ENCODE measurements around the gene CD70. TPM values are rescaled to one million over a fixed set of nuclear protein-coding genes. Genes with fewer than 3 reads are reported as not detected.

The CD70 gene
- total RNA-seq, 2 experiments from 2014 or later = 41.2 to 43.3 TPM

DNA sequence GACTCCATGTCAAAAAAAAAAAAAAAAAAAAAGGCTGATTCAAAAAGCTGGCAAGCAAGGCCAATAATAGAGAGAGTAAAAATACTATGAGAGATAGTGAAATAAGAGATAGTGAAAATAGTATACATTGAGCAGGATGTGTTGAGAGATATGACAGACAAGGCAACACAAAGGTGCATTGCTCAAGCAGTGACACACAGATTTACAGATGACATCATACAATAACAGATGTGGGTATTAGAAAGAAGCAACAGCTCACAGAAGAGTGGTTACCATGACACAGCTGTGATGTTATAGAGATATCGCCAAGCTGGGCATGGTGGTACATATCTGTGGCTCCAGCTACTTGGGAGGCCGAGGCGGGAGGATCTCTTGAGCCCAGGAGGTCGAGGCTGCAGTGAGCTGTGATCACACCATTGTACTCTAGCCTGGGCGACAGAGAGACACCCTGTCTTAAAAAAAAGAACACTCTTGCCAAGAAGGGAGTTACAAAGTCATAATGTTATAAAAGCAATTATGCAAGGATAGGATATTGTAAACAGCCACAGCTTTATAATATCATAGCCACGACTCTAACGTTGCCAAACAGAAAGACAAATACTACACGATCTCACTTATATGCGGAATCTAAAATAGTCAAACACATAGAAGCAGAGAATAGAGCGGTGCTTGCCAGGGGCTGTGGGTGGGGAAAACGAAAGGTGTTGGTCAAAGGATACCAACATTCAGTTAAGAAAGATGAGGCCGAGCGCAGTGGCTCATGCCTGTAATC, 49.8 kb downstream of the CD70 start:
- POLR2A ChIA-PET = interaction anchor here (0.6 kb wide), 1 partner anchor 62 kb away, joined by 6 read pairs; no protein-coding TSS in a partner anchor
- CTCF ChIA-PET = interaction anchor here (0.6 to 0.9 kb wide), 4 partner anchors 39 to 432 kb away, joined by 3 to 4 read pairs (median 4); no protein-coding TSS in a partner anchor

DNA sequence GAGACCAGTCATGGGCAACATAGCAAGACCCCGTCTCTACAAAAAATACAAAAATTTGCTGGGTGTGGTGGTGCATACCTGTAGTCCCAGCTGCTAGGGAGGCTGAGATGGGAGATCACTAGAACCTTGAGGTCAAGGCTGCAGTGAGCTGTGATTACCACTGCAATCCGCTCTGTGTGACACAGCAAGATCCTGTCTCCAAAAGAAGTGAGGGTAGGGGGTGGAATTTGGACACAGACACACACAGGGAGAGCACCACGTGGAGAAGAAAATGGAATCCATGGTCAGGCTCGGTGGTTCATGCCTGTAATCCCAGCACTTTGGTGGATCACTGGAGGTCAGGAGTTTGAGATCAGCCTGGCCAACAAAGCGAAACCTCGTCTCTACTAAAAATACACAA, 51.4 kb downstream of the CD70 start:
- CTCF ChIA-PET = interaction anchor here (1.1 kb wide), 1 partner anchor 11 kb away, joined by 3 read pairs; no protein-coding TSS in a partner anchor
- POLR2A ChIA-PET = interaction anchor here (0.6 kb wide), 1 partner anchor 17 kb away, joined by 3 read pairs; no protein-coding TSS in a partner anchor

Other genes starting within 250 kb of the CD70 start
- gene CLPP, start 229.6 kb downstream of the CD70 start, total RNA-seq = 100 to 1,000 TPM; 209 to 212 TPM
- gene ALKBH7, start 218.4 kb downstream of the CD70 start, total RNA-seq = 10 to 100 TPM; 28.3 to 33.8 TPM
- 1 to 10 TPM in 1 of 2 experiments, under 1 TPM in 1; 0.99 to 1.2 TPM for gene PSPN, start 215.2 kb downstream of the CD70 start, total RNA-seq
- 10 to 100 TPM; 61.5 to 66.6 TPM for gene GTF2F1, start 198.0 kb downstream of the CD70 start, total RNA-seq
- gene KHSRP, start 166.3 kb downstream of the CD70 start, total RNA-seq = 100 to 1,000 TPM; 453 to 471 TPM
- under 1 TPM; 0.38 to 0.48 TPM for gene SLC25A41, start 157.4 kb downstream of the CD70 start, total RNA-seq
- 10 to 100 TPM; 14.2 to 15.3 TPM for gene SLC25A23, start 131.4 kb downstream of the CD70 start, total RNA-seq
- gene CRB3, start 126.9 kb downstream of the CD70 start, total RNA-seq = under 1 TPM; 0.38 to 0.75 TPM
- gene DENND1C, start 109.4 kb downstream of the CD70 start, total RNA-seq = 10 to 100 TPM; 59.8 to 61.1 TPM
- gene TUBB4A, start 88.8 kb downstream of the CD70 start, total RNA-seq = 1 to 10 TPM; 7.4 to 8.9 TPM
- gene TNFSF9, start 60.1 kb downstream of the CD70 start, total RNA-seq = 1 to 10 TPM; 5.1 to 6.3 TPM
- gene TNFSF14, start 79.0 kb upstream of the CD70 start, total RNA-seq = 100 to 1,000 TPM; 101 to 104 TPM
- gene C3, start 129.5 kb upstream of the CD70 start, total RNA-seq = under 1 TPM; 0.74 to 0.88 TPM
- 10 to 100 TPM; 63.2 to 74.7 TPM for gene GPR108, start 146.4 kb upstream of the CD70 start, total RNA-seq
- 10 to 100 TPM; 42.6 to 43.4 TPM for gene TRIP10, start 148.5 kb upstream of the CD70 start, total RNA-seq
- 10 to 100 TPM; 18.1 to 20.3 TPM for gene SH2D3A, start 176.3 kb upstream of the CD70 start, total RNA-seq
- 10 to 100 TPM; 59.5 to 59.7 TPM for gene VAV1, start 181.6 kb upstream of the CD70 start, total RNA-seq

Data from activated CD8-positive, alpha-beta memory T cell treated with anti-CD3 and anti-CD28 coated beads for 36 hours (primary cell).